Esophagus muscularis mucosa (tissue), 4 donors: ENCODE measurements around the gene FXYD6.
A peak's percentile ranks its signal among the peaks of the same experiment; 100 is the strongest.

Experiments
- EP300 ChIP-seq: sonication (generic); formaldehyde crosslinking; IDR thresholded peaks from one replicate; pipeline ENCODE4 v1.6.1; 2017; ENCODE audit warnings: antibody characterized with exemption
- POLR2A ChIP-seq: fragments of 450-650 bp; IDR thresholded peaks from one replicate; pipeline ENCODE4 v1.6.1; 2017; ENCODE audit warnings: antibody characterized with exemption, moderate library complexity, mild to moderate bottlenecking, low read depth
- POLR2AphosphoS5 ChIP-seq, 2 donors: sonication (generic); formaldehyde crosslinking; IDR thresholded peaks; one replicate each; pipeline ENCODE4 v1.6.1; 2017; ENCODE audit warnings: antibody characterized with exemption in 2 of 2
- TF ChIP-seq, protein P1 (sequence below), 3 experiments: fragments of 200-600 bp in 2 of 3; fragments of 450-650 bp in 1 of 3; sonication (generic) in 2 of 3; IDR thresholded peaks; one replicate each; pipeline ENCODE4 v1.5.1; 2017 to 2019; ENCODE audit warnings: antibody characterized with exemption in 3 of 3, mild to moderate bottlenecking in 2 of 3, moderate library complexity in 1 of 3

DNA sequence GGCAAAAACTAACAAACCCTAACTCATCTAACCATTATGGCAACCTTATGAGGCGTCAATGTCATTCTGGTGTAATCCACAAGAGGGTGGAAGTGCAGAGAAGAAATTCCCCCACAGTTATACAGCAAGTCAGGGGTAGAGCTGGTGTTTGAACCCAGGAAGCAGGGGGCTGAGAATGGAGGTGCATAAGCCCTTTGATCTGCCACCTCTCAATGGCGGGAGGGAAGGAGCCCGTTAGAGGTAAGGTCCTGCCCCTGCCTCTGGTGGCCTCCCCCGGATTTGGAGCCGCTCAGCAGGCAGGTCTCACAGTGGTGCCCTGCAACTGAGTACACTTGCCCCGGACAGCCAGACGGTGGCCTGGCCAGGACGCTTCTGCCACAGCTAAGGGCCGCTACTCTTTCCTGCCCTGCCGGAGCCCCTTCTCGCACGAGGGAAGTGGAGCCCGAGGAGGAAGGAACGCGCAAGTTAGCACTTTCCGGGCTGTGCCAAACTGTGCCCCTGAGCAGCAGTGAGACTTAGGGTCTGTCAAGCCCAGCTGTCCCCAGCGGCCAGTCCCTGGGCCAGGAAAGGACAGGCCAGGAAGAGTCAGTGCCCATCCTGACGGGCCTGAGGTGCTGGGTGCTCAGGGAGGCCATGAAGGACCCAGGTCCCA lies 53.0 kb downstream of the FXYD6 start:
- no peak for TF ChIP-seq POLR2A
- TF ChIP-seq, protein P1, sequence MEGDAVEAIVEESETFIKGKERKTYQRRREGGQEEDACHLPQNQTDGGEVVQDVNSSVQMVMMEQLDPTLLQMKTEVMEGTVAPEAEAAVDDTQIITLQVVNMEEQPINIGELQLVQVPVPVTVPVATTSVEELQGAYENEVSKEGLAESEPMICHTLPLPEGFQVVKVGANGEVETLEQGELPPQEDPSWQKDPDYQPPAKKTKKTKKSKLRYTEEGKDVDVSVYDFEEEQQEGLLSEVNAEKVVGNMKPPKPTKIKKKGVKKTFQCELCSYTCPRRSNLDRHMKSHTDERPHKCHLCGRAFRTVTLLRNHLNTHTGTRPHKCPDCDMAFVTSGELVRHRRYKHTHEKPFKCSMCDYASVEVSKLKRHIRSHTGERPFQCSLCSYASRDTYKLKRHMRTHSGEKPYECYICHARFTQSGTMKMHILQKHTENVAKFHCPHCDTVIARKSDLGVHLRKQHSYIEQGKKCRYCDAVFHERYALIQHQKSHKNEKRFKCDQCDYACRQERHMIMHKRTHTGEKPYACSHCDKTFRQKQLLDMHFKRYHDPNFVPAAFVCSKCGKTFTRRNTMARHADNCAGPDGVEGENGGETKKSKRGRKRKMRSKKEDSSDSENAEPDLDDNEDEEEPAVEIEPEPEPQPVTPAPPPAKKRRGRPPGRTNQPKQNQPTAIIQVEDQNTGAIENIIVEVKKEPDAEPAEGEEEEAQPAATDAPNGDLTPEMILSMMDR (IDR thresholded peaks at IDR 0.05): peak in 1 of 3 experiments; percentile 24
- TF ChIP-seq EP300: no peak
- TF ChIP-seq POLR2AphosphoS5 (IDR thresholded peaks at IDR 0.05): no peak
